Heart left ventricle (tissue), 13 donors: Measurements from ENCODE around the gene CAMTA1.

Experiments used
- CTCF ChIP-seq, 12 donors: fragments of 200-600 bp; sonication (generic) in 4 of 12; IDR thresholded peaks; one replicate each; pipeline versions ENCODE4 v1.5.0 to v1.8.0; 2018 to 2022; ENCODE audit warnings: antibody characterized with exemption in 12 of 12, mild to moderate bottlenecking in 5 of 12
- POLR2A ChIP-seq, 2 donors: fragments of 450-650 bp; IDR thresholded peaks; one replicate each; pipeline ENCODE4 v1.6.1; 2017; ENCODE audit warnings: antibody characterized with exemption in 2 of 2, mild to moderate bottlenecking in 2 of 2, moderate library complexity in 2 of 2
- donor health status: ischemic (EF 13 %, LVEDD 7.1; RV severe dilation, severe dysfunction).
- donor health status: DM: no; HTN: yes; CAD: no.
- donor health status: DM: no; HTN: no; CAD: no.
- donor health status: ischemic (EF 25% LVEDD 6.9; RV normal size, moderate dysfunction).
- donor health status: ischemic (EF 25% LVEDD 5.7; RV mildly dilated, moderate dysfunction).
- donor health status: ischemic (EF 35%, LVEDD 5.7; RV mildly dilated, moderate dysfunction).
- donor health status: nonischemic (EF 11% LVEDD 7.7; RV severe dilation, severe dysfunction).
- donor health status: DM: yes; HTN: yes; CAD: no.
- donor health status: PGD.
- donor health status: ischemic (EF 29% LVEDD 5.4; RV normal size, mild dysfunction).
- donor health status: nonischemic (EF 23%, LVEDD 6.1; RV moderate dilation, normal function).

DNA sequence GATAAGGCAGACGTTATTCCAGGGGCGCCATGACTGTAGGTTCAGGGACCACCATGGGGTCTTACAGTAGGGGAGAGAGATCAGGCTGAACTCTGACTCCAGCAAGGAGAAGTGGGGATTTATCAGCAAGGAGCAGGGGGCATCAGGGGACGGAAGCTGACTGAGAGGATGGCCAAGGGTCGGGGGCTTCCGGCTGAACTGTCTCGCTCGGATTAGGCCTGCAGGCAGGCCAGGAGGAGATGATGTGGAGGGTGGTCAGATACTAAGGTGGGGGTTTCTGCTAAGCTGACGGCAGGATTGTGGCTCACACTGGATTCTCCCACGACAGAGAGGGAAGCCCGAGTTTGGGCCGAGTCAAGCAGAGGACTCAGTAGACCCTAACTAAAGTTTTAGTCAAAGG is 798.9 kb downstream of the CAMTA1 start:
- TF ChIP-seq CTCF (IDR thresholded peaks at IDR 0.05) (no peak), POLR2A (IDR thresholded peaks at IDR 0.05) (no peak)
